ENCODE results near the gene MISFA.

Gene MISFA

GRCh38 chr11:18608376-18608775, 8.8 kb downstream of the MISFA start:
- no peak for ATAC-seq
- TF ChIP-seq ISL1 (CRISPR knock-in tag; IDR thresholded peaks at IDR 0.05) (no peak), CSRNP3 (CRISPR knock-in tag; IDR thresholded peaks at IDR 0.05) (no peak), GLIS3 (CRISPR knock-in tag; IDR thresholded peaks at IDR 0.05) (no peak), ZFP3 (CRISPR knock-in tag; IDR thresholded peaks at IDR 0.05) (no peak)

- no peak for TF ChIP-seq RARB (CRISPR knock-in tag; IDR thresholded peaks at IDR 0.05)
- no peak for TF ChIP-seq ZNF8 (CRISPR knock-in tag; IDR thresholded peaks at IDR 0.05)
- TF ChIP-seq ESRRG (CRISPR knock-in tag; IDR thresholded peaks at IDR 0.05): no peak
- TF ChIP-seq GLIS3 (CRISPR knock-in tag; IDR thresholded peaks at IDR 0.05): no peak
- no peak for TF ChIP-seq ZFP30 (CRISPR knock-in tag; IDR thresholded peaks at IDR 0.05)
- no peak for TF ChIP-seq TOX (CRISPR knock-in tag; IDR thresholded peaks at IDR 0.05; ENCODE audit: borderline replicate concordance)
- TF ChIP-seq BACH2 (CRISPR knock-in tag; IDR thresholded peaks at IDR 0.05; ENCODE audit: borderline replicate concordance): no peak
- no peak for TF ChIP-seq ZNF565 (CRISPR knock-in tag; conservative IDR thresholded peaks at IDR 0.05; ENCODE audit: low read depth)
- no peak for ATAC-seq
Observed at GRCh38 chr11:18611196-18611595, 11.6 kb downstream of the MISFA start.

GRCh38 chr11:18612394-18612793, 12.8 kb downstream of the MISFA start:
- ATAC-seq: no peak
- TF ChIP-seq TCF4 (CRISPR knock-in tag; IDR thresholded peaks at IDR 0.05; ENCODE audit: borderline replicate concordance): no peak
- no peak for TF ChIP-seq PPARA (CRISPR knock-in tag; IDR thresholded peaks at IDR 0.05; ENCODE audit: borderline replicate concordance)
- TF ChIP-seq PATZ1 (CRISPR knock-in tag; IDR thresholded peaks at IDR 0.05; ENCODE audit: borderline replicate concordance): no peak
- TF ChIP-seq ZC3H10 (CRISPR knock-in tag; IDR thresholded peaks at IDR 0.05): no peak
- TF ChIP-seq ESRRG (CRISPR knock-in tag; IDR thresholded peaks at IDR 0.05): no peak
- no peak for TF ChIP-seq TSHZ2 (CRISPR knock-in tag; IDR thresholded peaks at IDR 0.05)
- TF ChIP-seq RARB (CRISPR knock-in tag; IDR thresholded peaks at IDR 0.05): no peak
- no peak for TF ChIP-seq TOX (CRISPR knock-in tag; IDR thresholded peaks at IDR 0.05; ENCODE audit: borderline replicate concordance)
- TF ChIP-seq ZNF70 (CRISPR knock-in tag; IDR thresholded peaks at IDR 0.05): no peak
- no peak for TF ChIP-seq CREB5 (CRISPR knock-in tag; IDR thresholded peaks at IDR 0.05; ENCODE audit: low read depth)
- TF ChIP-seq POU6F1 (CRISPR knock-in tag; IDR thresholded peaks at IDR 0.05; ENCODE audit: borderline replicate concordance, low read depth): no peak
- TF ChIP-seq BACH2 (CRISPR knock-in tag; IDR thresholded peaks at IDR 0.05; ENCODE audit: borderline replicate concordance): no peak
- TF ChIP-seq ZNF8 (CRISPR knock-in tag; IDR thresholded peaks at IDR 0.05): no peak
- no peak for TF ChIP-seq ZNF565 (CRISPR knock-in tag; conservative IDR thresholded peaks at IDR 0.05; ENCODE audit: low read depth)
- no peak for TF ChIP-seq GLIS3 (CRISPR knock-in tag; IDR thresholded peaks at IDR 0.05)
- TF ChIP-seq SNAI2 (CRISPR knock-in tag; IDR thresholded peaks at IDR 0.05): no peak
- TF ChIP-seq CSDC2 (CRISPR knock-in tag; IDR thresholded peaks at IDR 0.05): no peak
- no peak for TF ChIP-seq OSR1 (CRISPR knock-in tag; IDR thresholded peaks at IDR 0.05)
- no peak for TF ChIP-seq ISL1 (CRISPR knock-in tag; IDR thresholded peaks at IDR 0.05)
